H1 (cell line): ENCODE measurements around the gene PPP1R13B. TPM values are rescaled to one million over a fixed set of nuclear protein-coding genes. Genes with fewer than 3 reads are reported as not detected.

ENCODE experiments used
- CTCF ChIA-PET: fragments of 300-600 bp; sonication (Branson Sonifier 250); formaldehyde crosslinking; loops from one replicate; lab custom pipeline; 2021; ENCODE audit not compliant: partially characterized antibody; lab: Charles Lee
- POLR2A ChIA-PET: fragments of 300-600 bp; sonication (Branson Sonifier 250); formaldehyde crosslinking; loops from one replicate; lab custom pipeline; 2021; ENCODE audit warnings: inconsistent platforms; ENCODE audit not compliant: partially characterized antibody; lab: Charles Lee
- DNase-seq, 2 experiments: peaks; one replicate each; pipeline versions ENCODE4 v3.0.0 to v3.0.0-alpha.2; 2010 to 2022; ENCODE audit warnings: low spot score in 2 of 2, low read depth in 1 of 2, mixed read lengths in 1 of 2
- FAIRE-seq: peaks from 2 replicates; lab custom pipeline; 2011; peaks lifted over from hg19 to GRCh38; lab: Jason Lieb, UNC
- H2AFZ ChIP-seq: 2 replicates; pipeline ENCODE4 v1.8.1; 2012; ENCODE audit warnings: low read length, inconsistent platforms
- H2AK5ac ChIP-seq: 2 replicates; pipeline ENCODE4 v1.6.1; 2013; ENCODE audit warnings: low read depth, low read length
- H2BK120ac ChIP-seq: replicated peaks from 2 replicates; pipeline ENCODE3; 2013; ENCODE audit warnings: low read depth, low read length, inconsistent platforms
- H2BK12ac ChIP-seq: 2 replicates; pipeline ENCODE4 v1.6.1; 2013; ENCODE audit warnings: low read depth, low read length
- H2BK15ac ChIP-seq: 2 replicates; pipeline ENCODE4 v1.6.1; 2013; ENCODE audit warnings: low read length
- H2BK20ac ChIP-seq: 2 replicates; pipeline ENCODE4 v1.6.1; 2013; ENCODE audit warnings: low read length
- H2BK5ac ChIP-seq: 2 replicates; pipeline ENCODE4 v1.6.1; 2013; ENCODE audit warnings: low read depth, low read length
- H3K14ac ChIP-seq: 2 replicates; pipeline ENCODE4 v1.6.1; 2013; ENCODE audit warnings: inconsistent platforms; ENCODE audit not compliant: insufficient read length
- H3K18ac ChIP-seq: 2 replicates; pipeline ENCODE4 v1.6.1; 2013; ENCODE audit warnings: low read length; ENCODE audit errors: extremely low read depth
- H3K23ac ChIP-seq: 2 replicates; pipeline ENCODE4 v1.6.1; 2013; ENCODE audit warnings: inconsistent platforms; ENCODE audit not compliant: insufficient read length
- H3K23me2 ChIP-seq: 2 replicates; pipeline ENCODE4 v1.6.1; 2013; ENCODE audit warnings: low read depth, low read length
- H3K27ac ChIP-seq: 2 replicates; pipeline ENCODE4 v1.6.1; 2011; ENCODE audit warnings: low read depth, low read length, inconsistent platforms
- H3K27me3 ChIP-seq, 4 experiments: replicated peaks in 1 of 4; 1 replicate in 1 of 4; 2 replicates in 3 of 4; pipeline versions ENCODE4 v1.6.1 to v1.8.1; 2011 to 2013; ENCODE audit warnings: low read length in 3 of 4, mild to moderate bottlenecking in 3 of 4, inconsistent platforms in 2 of 4, mixed read lengths in 2 of 4, moderate library complexity in 1 of 4; ENCODE audit not compliant: control insufficient read depth in 3 of 4, insufficient read depth in 3 of 4; ENCODE audit errors: extremely low read depth in 1 of 4
- H3K36me3 ChIP-seq, 4 experiments: 2 replicates each; pipeline versions ENCODE4 v1.6.1 to v1.8.1; 2011 to 2013; ENCODE audit warnings: mild to moderate bottlenecking in 4 of 4, low read length in 3 of 4, moderate library complexity in 2 of 4, control low read depth in 1 of 4, inconsistent platforms in 1 of 4; ENCODE audit not compliant: insufficient read depth in 4 of 4, control insufficient read depth in 2 of 4
- H3K4ac ChIP-seq: replicated peaks from 2 replicates; pipeline ENCODE3; 2013; ENCODE audit warnings: low read length, low read depth, mixed read lengths, inconsistent platforms; ENCODE audit not compliant: insufficient read length
- H3K4me1 ChIP-seq, 4 experiments: replicated peaks in 1 of 4; 1 replicate in 1 of 4; 2 replicates in 3 of 4; pipeline versions ENCODE4 v1.6.1 to v1.8.1; 2011 to 2013; ENCODE audit warnings: low read length in 3 of 4, inconsistent platforms in 2 of 4, mixed read lengths in 1 of 4; ENCODE audit not compliant: insufficient read depth in 4 of 4, control insufficient read depth in 3 of 4
- H3K4me2 ChIP-seq, 2 experiments: 2 replicates each; pipeline versions ENCODE4 v1.6.1 to v1.8.1; 2011 to 2013; ENCODE audit warnings: low read depth in 2 of 2, low read length in 2 of 2, control low read depth in 1 of 2, inconsistent platforms in 1 of 2, mild to moderate bottlenecking in 1 of 2; ENCODE audit not compliant: insufficient read depth in 1 of 2
- H3K4me3 ChIP-seq, 4 experiments: fragments of 200-600, 300-600 bp in 1 of 4; sonication (generic), shearing (Covaris generic), sonication (Bioruptor Twin) in 1 of 4; 2 replicates each; pipeline versions ENCODE4 v1.5.1 to v1.8.1; 2011 to 2016; ENCODE audit warnings: low read length in 4 of 4, low read depth in 3 of 4, control low read depth in 2 of 4, inconsistent platforms in 2 of 4, mild to moderate bottlenecking in 2 of 4, mixed read lengths in 1 of 4, moderate library complexity in 1 of 4; ENCODE audit not compliant: insufficient read depth in 2 of 4; ENCODE audit errors: extremely low read depth in 1 of 4
- H3K56ac ChIP-seq: replicated peaks from 2 replicates; pipeline ENCODE3; 2013; ENCODE audit warnings: low read depth, mild to moderate bottlenecking, mixed read lengths, low read length, inconsistent platforms; ENCODE audit not compliant: insufficient read length
- H3K79me1 ChIP-seq: 2 replicates; pipeline ENCODE4 v1.6.1; 2013; ENCODE audit warnings: low read depth, low read length, control low read depth
- H3K79me2 ChIP-seq, 2 experiments: 2 replicates each; pipeline versions ENCODE4 v1.6.1 to v1.8.1; 2012 to 2013; ENCODE audit warnings: low read length in 2 of 2, mild to moderate bottlenecking in 2 of 2, inconsistent platforms in 1 of 2; ENCODE audit not compliant: insufficient read depth in 2 of 2, control insufficient read depth in 1 of 2
- H3K9ac ChIP-seq, 4 experiments: replicated peaks in 1 of 4; 1 replicate in 1 of 4; 2 replicates in 3 of 4; pipeline versions ENCODE4 v1.6.1 to v1.8.1; 2011 to 2013; ENCODE audit warnings: low read depth in 3 of 4, low read length in 3 of 4, control low read depth in 2 of 4, mild to moderate bottlenecking in 2 of 4, moderate library complexity in 2 of 4, inconsistent platforms in 1 of 4; ENCODE audit errors: extremely low read depth in 1 of 4
- H3K9me3 ChIP-seq, 2 experiments: 2 replicates each; pipeline versions ENCODE4 v1.6.1 to v1.8.1; 2012 to 2013; ENCODE audit warnings: mild to moderate bottlenecking in 2 of 2, moderate library complexity in 2 of 2, control low read depth in 1 of 2, inconsistent platforms in 1 of 2, low read depth in 1 of 2, low read length in 1 of 2, mixed read lengths in 1 of 2; ENCODE audit not compliant: insufficient read depth in 2 of 2
- H4K20me1 ChIP-seq, 2 experiments: replicated peaks in 1 of 2; 2 replicates each; pipeline versions ENCODE3 to v1.8.1; 2011 to 2013; ENCODE audit warnings: inconsistent platforms in 2 of 2, low read length in 2 of 2, mild to moderate bottlenecking in 1 of 2; ENCODE audit not compliant: insufficient read depth in 2 of 2, control insufficient read depth in 1 of 2
- H4K5ac ChIP-seq: 2 replicates; pipeline ENCODE4 v1.6.1; 2013; ENCODE audit warnings: low read length, low read depth, mixed read lengths, inconsistent platforms; ENCODE audit not compliant: insufficient read length
- H4K8ac ChIP-seq: 2 replicates; pipeline ENCODE4 v1.8.0; 2013; ENCODE audit warnings: mild to moderate bottlenecking, moderate library complexity, low read length, inconsistent platforms; ENCODE audit not compliant: insufficient read depth; ENCODE audit errors: extremely low read depth
- H4K91ac ChIP-seq: replicated peaks from 2 replicates; pipeline ENCODE3; 2013; ENCODE audit warnings: low read length, mixed read lengths, inconsistent platforms; ENCODE audit not compliant: insufficient read length
- ATF3 ChIP-seq: IDR thresholded peaks from 2 replicates; pipeline ENCODE4 v1.6.1; 2011; ENCODE audit warnings: low read depth, mild to moderate bottlenecking, low read length; ENCODE audit not compliant: insufficient read depth
- BCL11A ChIP-seq, 2 experiments: IDR thresholded peaks; one replicate each; pipeline ENCODE4 v1.6.1; 2011; ENCODE audit warnings: low read depth in 2 of 2, low read length in 2 of 2, mild to moderate bottlenecking in 2 of 2
- BRCA1 ChIP-seq: IDR thresholded peaks from 2 replicates; pipeline ENCODE4 v1.6.1; 2012; ENCODE audit warnings: low read depth, low read length, improper control_type of control experiment
- CBX8 ChIP-seq: fragments of 300-800, 300-1000 bp; sonication (generic); IDR thresholded peaks from 2 replicates; pipeline ENCODE4 v1.7.1; 2016; ENCODE audit warnings: low read depth, low read length, borderline replicate concordance
- CEBPB ChIP-seq: IDR thresholded peaks from 2 replicates; pipeline ENCODE4 v1.6.1; 2012; ENCODE audit warnings: low read depth, low read length
- KDM5A ChIP-seq: fragments of 200-600 bp; IDR thresholded peaks from 2 replicates; pipeline ENCODE4 v1.7.1; 2012; ENCODE audit warnings: mild to moderate bottlenecking, low read length, inconsistent platforms, mixed read lengths
- MAX ChIP-seq: IDR thresholded peaks from 2 replicates; pipeline ENCODE4 v1.6.1; 2012; ENCODE audit warnings: inconsistent platforms
- NRF1 ChIP-seq: IDR thresholded peaks from 2 replicates; pipeline ENCODE4 v1.6.1; 2011; ENCODE audit warnings: mild to moderate bottlenecking, low read depth, low read length, improper control_type of control experiment
- RBBP5 ChIP-seq: IDR thresholded peaks from 2 replicates; pipeline ENCODE4 v1.7.1; 2012; ENCODE audit warnings: low read depth, mild to moderate bottlenecking, inconsistent platforms, low read length, moderate library complexity, borderline replicate concordance
- RXRA ChIP-seq: IDR thresholded peaks from 2 replicates; pipeline ENCODE4 v1.6.1; 2011; ENCODE audit warnings: low read depth, mild to moderate bottlenecking, low read length, moderate library complexity; ENCODE audit not compliant: insufficient read depth
- SIN3A ChIP-seq, 2 experiments: IDR thresholded peaks in 1 of 2; conservative IDR thresholded peaks in 1 of 2; 2 replicates each; pipeline ENCODE4 v1.6.1; 2011 to 2012; ENCODE audit warnings: low read length in 2 of 2, improper control_type of control experiment in 1 of 2, low read depth in 1 of 2, mild to moderate bottlenecking in 1 of 2
- SRF ChIP-seq: IDR thresholded peaks from 2 replicates; pipeline ENCODE4 v1.6.1; 2011; ENCODE audit warnings: mild to moderate bottlenecking, low read depth, low read length, moderate library complexity
- TAF7 ChIP-seq: optimal IDR thresholded peaks from 2 replicates; pipeline ENCODE3; 2011; ENCODE audit warnings: low read depth, mild to moderate bottlenecking, inconsistent platforms, low read length, moderate library complexity, borderline replicate concordance
- WGBS, 2 experiments: shearing (Covaris generic) in 1 of 2; methylation state at CpG; one replicate each; pipeline versions ENCODE4 v1.1.6 to v1.1.7; 2013 to 2015; ENCODE audit warnings: low lambda C conversion rate in 2 of 2, mixed read lengths in 2 of 2, inconsistent platforms in 1 of 2, low coverage in 1 of 2, missing lambda C conversion rate in 1 of 2; ENCODE audit not compliant: insufficient replicate concordance in 2 of 2, insufficient coverage in 1 of 2, insufficient read length in 1 of 2; ENCODE audit errors: extremely low coverage in 1 of 2, missing lambda C conversion rate in 1 of 2; 5-methylcytosine and 5-hydroxymethylcytosine counted together
- polyA plus RNA-seq, 7 experiments: library from polyadenylated mRNA; depleted of rRNA in 3 of 7; stranded (reverse) in 5 of 7; unstranded in 2 of 7; fragments of >200 nt in 5 of 7; fragments of 200-250 nt in 2 of 7; gene quantifications; 1 replicate in 5 of 7; 2 replicates in 1 of 7; 4 replicates in 1 of 7; pipeline versions ENCODE4 v1.2.1 to v1.2.3, GENCODE V29; 2011 to 2013; ENCODE audit warnings: missing spikeins in 2 of 7, mixed read lengths in 2 of 7
- total RNA-seq: library from RNA; stranded (reverse); fragmentation: NEBNext Ultra II Directional; extraction: Animal tissue kit (Norgen Biotek cat#: 25700); gene quantifications from 2 replicates; pipeline ENCODE4 v1.2.1, GENCODE V29; 2021

The PPP1R13B gene
- total and polyA plus RNA-seq, 2 of the 8 experiments (the other 6 are each of a cell fraction or from before 2014, with no cell fraction given): 2.6 to 8.9 TPM

- Histone ChIP-seq H3K27ac (no peak overlapping the region), H3K18ac (no peak overlapping the region), H3K79me1 (peaks cover 11% of the 10 kb centered on the region), H3K36me3 (peaks cover 12 to 52% (median 32%) of the 10 kb centered on the region in 4 experiments; a peak in 6 of 8 replicates), H3K14ac (no peak overlapping the region), H3K23ac (no peak overlapping the region), H4K20me1 (peaks cover 17 to 54% of the 10 kb centered on the region in 2 experiments), H3K27me3 (no peaks in the 10 kb centered on the region), H2BK12ac (no peak overlapping the region), H3K4me2 (no peak overlapping the region), H4K5ac (no peak overlapping the region), H3K4me3 (no peak overlapping the region), H3K9ac (no peak overlapping the region), H4K91ac (no peak overlapping the region), H4K8ac (0 out of 2 replicates have a peak overlapping the region, but pooled peaks have one; percentile 64), H2AK5ac (no peak overlapping the region), H3K4me1 (peaks cover 0 to 9% (median 4%) of the 10 kb centered on the region in 4 experiments; a peak in 5 of 7 replicates), H2BK5ac (no peak overlapping the region), H3K79me2 (peaks cover 0 to 8% of the 10 kb centered on the region in 2 experiments; a peak in 1 of 4 replicates), H3K4ac (no peak overlapping the region), H2AFZ (no peak overlapping the region), H2BK120ac (no peak overlapping the region), H3K23me2 (no peaks in the 10 kb centered on the region), H2BK20ac (no peak overlapping the region), H3K56ac (no peak overlapping the region), H2BK15ac (no peak overlapping the region), H3K9me3 (no peaks in the 10 kb centered on the region)
- FAIRE-seq (no peak), DNase-seq (no peak)
- 93% methylated on average over 18 of the region's 18 CpGs; no CpG with 5 or more reads in 1 of the 2 experiments for WGBS, 2 experiments
- POLR2A ChIA-PET: interaction anchor here (1.1 to 3.1 kb wide), 2 partner anchors 8 to 10 kb away, joined by 4 to 16 read pairs; no protein-coding TSS in a partner anchor
- CTCF ChIA-PET: no interaction called here
- no peak for TF ChIP-seq SIN3A (conservative IDR thresholded peaks at IDR 0.05 in 1 of 2, IDR thresholded peaks at IDR 0.05 in 1 of 2; ENCODE audit: low read depth in 1 of 2, low read length in 2 of 2)
- no peak for TF ChIP-seq RXRA
- no peak for TF ChIP-seq NRF1
- TF ChIP-seq CBX8: no peak
- TF ChIP-seq BRCA1: no peak
- TF ChIP-seq RBBP5: no peak
- no peak for TF ChIP-seq TAF7
- TF ChIP-seq SRF: no peak
- no peak for TF ChIP-seq KDM5A
- TF ChIP-seq ATF3: no peak
- no peak for TF ChIP-seq BCL11A (IDR thresholded peaks at IDR 0.05; ENCODE audit: low read depth in 2 of 2, low read length in 2 of 2)
- no peak for TF ChIP-seq CEBPB
- no peak for TF ChIP-seq MAX
Measured at GRCh38 chr14:103708750-103709187, 138.6 kb downstream of the PPP1R13B start.
